Measurements from ENCODE around the gene RAMAC. TPM values are rescaled to one million over a fixed set of nuclear protein-coding genes. Genes with fewer than 3 reads are reported as not detected.

RAMAC gene
- total and polyA plus RNA-seq, 2 of the 8 experiments (the other 6 are each of a cell fraction or from before 2014, with no cell fraction given): 20.7 to 32.9 TPM

GRCh38 chr15:82968066-82968465 lies 17.9 kb upstream of the RAMAC start:
- H3K4me3 ChIP-seq (ENCODE audit: extremely low read depth in 1 of 4, insufficient read depth in 2 of 4, low read depth in 3 of 4, low read length in 4 of 4): no peak overlapping the region
- H3K36me3 ChIP-seq (ENCODE audit: control insufficient read depth in 2 of 4, insufficient read depth in 4 of 4, low read length in 3 of 4): no peaks in the 10 kb centered on the region
- CTCF ChIA-PET (ENCODE audit: partially characterized antibody): interaction anchor here (0.7 kb wide), 1 partner anchor 13 kb away, joined by 3 read pairs; no protein-coding TSS in a partner anchor
- H3K18ac ChIP-seq (ENCODE audit: extremely low read depth, low read length): no peak overlapping the region
- POLR2A ChIA-PET (ENCODE audit: partially characterized antibody): interaction anchor here (3.0 kb wide), 1 partner anchor 18 kb away, joined by 11 read pairs; the partner anchor contains the start of gene RAMAC
- DNase-seq (ENCODE audit: low read depth in 1 of 2, low spot score in 2 of 2) (no peak), FAIRE-seq (no peak)
- no peak overlapping the region for H4K91ac ChIP-seq (replicated peaks; ENCODE audit: insufficient read length, low read length)
- H3K79me2 ChIP-seq (ENCODE audit: control insufficient read depth in 1 of 2, insufficient read depth in 2 of 2, low read length in 2 of 2): no peaks in the 10 kb centered on the region
- no peak overlapping the region for H2BK15ac ChIP-seq (ENCODE audit: low read length)
- no peak overlapping the region for H2AK5ac ChIP-seq (ENCODE audit: low read depth, low read length)
- H2BK12ac ChIP-seq (ENCODE audit: low read depth, low read length): no peak overlapping the region
- H2AFZ ChIP-seq (ENCODE audit: low read length): no peak overlapping the region
- no peak for TF ChIP-seq SIX5 (IDR thresholded peaks at IDR 0.05; ENCODE audit: low read depth, low read length)
- TF ChIP-seq GABPA (IDR thresholded peaks at IDR 0.05; ENCODE audit: borderline replicate concordance, insufficient read depth, low read length): no peak
- peaks cover 0 to 10% (median 3%) of the 10 kb centered on the region in 4 experiments; a peak in 4 of 7 replicates for H3K4me1 ChIP-seq (replicated peaks in 1 of 4; ENCODE audit: control insufficient read depth in 3 of 4, insufficient read depth in 4 of 4, low read length in 3 of 4)
- no peaks in the 10 kb centered on the region for H3K23me2 ChIP-seq (ENCODE audit: low read depth, low read length)
- H3K23ac ChIP-seq (ENCODE audit: insufficient read length): no peak overlapping the region
- H2BK5ac ChIP-seq (ENCODE audit: low read depth, low read length): no peak overlapping the region
- H3K56ac ChIP-seq (replicated peaks; ENCODE audit: insufficient read length, low read depth, low read length): no peak overlapping the region
- no peak overlapping the region for H3K9ac ChIP-seq (replicated peaks in 1 of 4; ENCODE audit: extremely low read depth in 1 of 4, low read depth in 3 of 4, low read length in 3 of 4)
- H3K4me2 ChIP-seq (ENCODE audit: insufficient read depth in 1 of 2, low read depth in 2 of 2, low read length in 2 of 2): no peak overlapping the region
- no peak overlapping the region for H3K4ac ChIP-seq (replicated peaks; ENCODE audit: insufficient read length, low read depth, low read length)
- no peak overlapping the region for H4K5ac ChIP-seq (ENCODE audit: insufficient read length, low read depth, low read length)
- 93% methylated on average over 4 of the region's 4 CpGs; no CpG with 5 or more reads in 1 of the 2 experiments for WGBS, 2 experiments (ENCODE audit: extremely low coverage in 1 of 2, insufficient coverage in 1 of 2, insufficient read length in 1 of 2, insufficient replicate concordance in 2 of 2, low coverage in 1 of 2, low lambda C conversion rate in 2 of 2, missing lambda C conversion rate in 1 of 2)
- H3K9me3 ChIP-seq (ENCODE audit: insufficient read depth in 2 of 2, low read depth in 1 of 2, low read length in 1 of 2): no peaks in the 10 kb centered on the region
- H3K27me3 ChIP-seq (replicated peaks in 1 of 4; ENCODE audit: control insufficient read depth in 3 of 4, extremely low read depth in 1 of 4, insufficient read depth in 3 of 4, low read length in 3 of 4): no peaks in the 10 kb centered on the region
- H3K79me1 ChIP-seq (ENCODE audit: low read depth, low read length): no peaks in the 10 kb centered on the region
- no peak overlapping the region for H4K8ac ChIP-seq (ENCODE audit: extremely low read depth, insufficient read depth, low read length)
- no peak overlapping the region for H3K27ac ChIP-seq (ENCODE audit: low read depth, low read length)
- no peak overlapping the region for H3K14ac ChIP-seq (ENCODE audit: insufficient read length)
- H2BK20ac ChIP-seq (ENCODE audit: low read length): no peak overlapping the region
- H2BK120ac ChIP-seq (replicated peaks; ENCODE audit: low read depth, low read length): no peak overlapping the region
- peaks cover 0 to 3% of the 10 kb centered on the region in 2 experiments for H4K20me1 ChIP-seq (replicated peaks in 1 of 2; ENCODE audit: control insufficient read depth in 1 of 2, insufficient read depth in 2 of 2, low read length in 2 of 2)
